Neural cell (in vitro differentiated cells): ENCODE measurements around the gene ATP2A1.

Experiments
- CTCF ChIP-seq: fragments of 450-650 bp; IDR thresholded peaks from 2 replicates; pipeline ENCODE4 v1.5.1; 2014; ENCODE audit warnings: antibody characterized with exemption, mild to moderate bottlenecking, moderate library complexity; ENCODE audit not compliant: poor library complexity, severe bottlenecking
- POLR2AphosphoS5 ChIP-seq: IDR thresholded peaks from 2 replicates; pipeline ENCODE4 v1.6.1; 2012
- RAD21 ChIP-seq: fragments of 450-650 bp; conservative IDR thresholded peaks from 2 replicates; pipeline ENCODE4 v1.6.1; 2014; ENCODE audit warnings: antibody characterized with exemption, mild to moderate bottlenecking, moderate library complexity
- REST ChIP-seq: IDR thresholded peaks from 2 replicates; pipeline ENCODE4 v1.6.1; 2012; ENCODE audit warnings: borderline replicate concordance

GRCh38 chr16:28836761-28837064 is 41.6 kb upstream of the ATP2A1 start:
- TF ChIP-seq CTCF (no peak), POLR2AphosphoS5 (no peak), REST (no peak), RAD21 (no peak)
